Calu3 (cell line): ENCODE results near the gene EBF4. TPM values are rescaled to one million over a fixed set of nuclear protein-coding genes. Genes with fewer than 3 reads are reported as not detected.

Experiments used
- BruUV-seq: library from RNA; stranded (reverse); fragments of 400-500 nt; replicated peaks from 2 replicates; lab custom pipeline; 2021; lab: Mats Ljungman, UMichigan
- CTCF ChIA-PET: fragments of 300-600 bp; sonication (Branson Sonifier 250); formaldehyde crosslinking; loops from one replicate; lab custom pipeline; 2022; ENCODE audit warnings: antibody characterized with exemption; lab: Charles Lee
- DNase-seq: peaks from one replicate; pipeline ENCODE4 v3.0.0; 2022
- H3K27ac Mint-ChIP-seq: one replicate; pipeline ENCODE4 v1.8.0; 2022; ENCODE audit warnings: mixed read lengths; ENCODE audit not compliant: unreplicated experiment
- H3K27me3 Mint-ChIP-seq: one replicate; pipeline ENCODE4 v1.8.0; 2022; ENCODE audit warnings: mixed read lengths; ENCODE audit not compliant: unreplicated experiment
- H3K36me3 Mint-ChIP-seq: one replicate; pipeline ENCODE4 v1.8.0; 2022; ENCODE audit warnings: mild to moderate bottlenecking, moderate library complexity, mixed read lengths; ENCODE audit not compliant: insufficient read depth, unreplicated experiment
- H3K4me1 Mint-ChIP-seq: one replicate; pipeline ENCODE4 v1.8.0; 2022; ENCODE audit warnings: mild to moderate bottlenecking, low read depth, mixed read lengths; ENCODE audit not compliant: unreplicated experiment
- H3K4me3 Mint-ChIP-seq: one replicate; pipeline ENCODE4 v1.8.0; 2022; ENCODE audit warnings: mild to moderate bottlenecking, low read depth, moderate library complexity, mixed read lengths; ENCODE audit not compliant: unreplicated experiment
- H3K9me3 Mint-ChIP-seq: one replicate; pipeline ENCODE4 v1.8.0; 2022; ENCODE audit warnings: low read depth, mixed read lengths; ENCODE audit not compliant: unreplicated experiment
- CTCF ChIP-seq: fragments of 200-600 bp; IDR thresholded peaks from one replicate; pipeline ENCODE4 v1.8.0; 2022; ENCODE audit warnings: antibody characterized with exemption; ENCODE audit not compliant: unreplicated experiment
- intact Hi-C: fragments of 100-400 bp; cut with micrococcal nuclease; formaldehyde crosslinking; loops from one replicate; pipeline ENCODE4 v1.10.0; 2022; ENCODE audit not compliant: unreplicated experiment
- total RNA-seq: library from RNA; stranded (reverse); gene quantifications from 2 replicates; pipeline ENCODE4 v1.2.3, GENCODE V29; 2022

Gene EBF4
- total RNA-seq, 1 experiment from 2014 or later = 4.3 TPM

- H3K27me3 Mint-ChIP-seq = peaks cover 97% of the 10 kb centered on the region
- H3K36me3 Mint-ChIP-seq = peaks cover 7% of the 10 kb centered on the region
- no TSS peak for BruUV-seq
- no peak overlapping the region for H3K27ac Mint-ChIP-seq
- no peak overlapping the region for H3K4me3 Mint-ChIP-seq
- TF ChIP-seq CTCF = no peak
- intact Hi-C loops = no loop called here
- no peak for DNase-seq
- CTCF ChIA-PET = no interaction called here
- peaks cover 34% of the 10 kb centered on the region for H3K4me1 Mint-ChIP-seq
- no peaks in the 10 kb centered on the region for H3K9me3 Mint-ChIP-seq
These were observed 111.7 kb downstream of the EBF4 start for GRCh38 chr20:2804041-2804828.

GRCh38 chr20:2804852-2805688, 112.5 kb downstream of the EBF4 start:
- Mint-ChIP-seq H3K27ac (no peak overlapping the region), H3K27me3 (peaks cover 93% of the 10 kb centered on the region), H3K36me3 (peaks cover 1% of the 10 kb centered on the region), H3K9me3 (no peaks in the 10 kb centered on the region), H3K4me1 (peaks cover 29% of the 10 kb centered on the region), H3K4me3 (no peak overlapping the region)
- no peak for DNase-seq
- BruUV-seq = no TSS peak
- CTCF ChIA-PET = interaction anchor here (0.6 kb wide), 2 partner anchors 10 to 152 kb away, joined by 3 to 4 read pairs; partner anchors contain the start of gene C20orf141
- intact Hi-C loops = no loop called here
- TF ChIP-seq CTCF = no peak

- Mint-ChIP-seq H3K27me3 (peaks cover 86% of the 10 kb centered on the region), H3K4me3 (no peak overlapping the region), H3K4me1 (peaks cover 23% of the 10 kb centered on the region), H3K27ac (no peak overlapping the region), H3K36me3 (no peaks in the 10 kb centered on the region), H3K9me3 (no peaks in the 10 kb centered on the region)
- CTCF ChIA-PET = interaction anchor here (0.6 kb wide), 1 partner anchor 9 kb away, joined by 4 read pairs; the partner anchor contains the start of gene C20orf141
- no peak for TF ChIP-seq CTCF
- intact Hi-C loops = no loop called here
- DNase-seq = no peak
- BruUV-seq = no TSS peak
These were observed 113.2 kb downstream of the EBF4 start for GRCh38 chr20:2805689-2806350.

- Mint-ChIP-seq H3K4me3 (no peak overlapping the region), H3K4me1 (peaks cover 18% of the 10 kb centered on the region), H3K27me3 (peaks cover 86% of the 10 kb centered on the region), H3K27ac (no peak overlapping the region), H3K9me3 (no peaks in the 10 kb centered on the region), H3K36me3 (no peaks in the 10 kb centered on the region)
- CTCF ChIA-PET = no interaction called here
- intact Hi-C loops = no loop called here
- no peak for DNase-seq
- BruUV-seq = no TSS peak
- TF ChIP-seq CTCF = no peak
These were observed 113.7 kb downstream of the EBF4 start for GRCh38 chr20:2806351-2806701.
